ENCODE data around the gene ADAMTS2.

Gene ADAMTS2

DNA sequence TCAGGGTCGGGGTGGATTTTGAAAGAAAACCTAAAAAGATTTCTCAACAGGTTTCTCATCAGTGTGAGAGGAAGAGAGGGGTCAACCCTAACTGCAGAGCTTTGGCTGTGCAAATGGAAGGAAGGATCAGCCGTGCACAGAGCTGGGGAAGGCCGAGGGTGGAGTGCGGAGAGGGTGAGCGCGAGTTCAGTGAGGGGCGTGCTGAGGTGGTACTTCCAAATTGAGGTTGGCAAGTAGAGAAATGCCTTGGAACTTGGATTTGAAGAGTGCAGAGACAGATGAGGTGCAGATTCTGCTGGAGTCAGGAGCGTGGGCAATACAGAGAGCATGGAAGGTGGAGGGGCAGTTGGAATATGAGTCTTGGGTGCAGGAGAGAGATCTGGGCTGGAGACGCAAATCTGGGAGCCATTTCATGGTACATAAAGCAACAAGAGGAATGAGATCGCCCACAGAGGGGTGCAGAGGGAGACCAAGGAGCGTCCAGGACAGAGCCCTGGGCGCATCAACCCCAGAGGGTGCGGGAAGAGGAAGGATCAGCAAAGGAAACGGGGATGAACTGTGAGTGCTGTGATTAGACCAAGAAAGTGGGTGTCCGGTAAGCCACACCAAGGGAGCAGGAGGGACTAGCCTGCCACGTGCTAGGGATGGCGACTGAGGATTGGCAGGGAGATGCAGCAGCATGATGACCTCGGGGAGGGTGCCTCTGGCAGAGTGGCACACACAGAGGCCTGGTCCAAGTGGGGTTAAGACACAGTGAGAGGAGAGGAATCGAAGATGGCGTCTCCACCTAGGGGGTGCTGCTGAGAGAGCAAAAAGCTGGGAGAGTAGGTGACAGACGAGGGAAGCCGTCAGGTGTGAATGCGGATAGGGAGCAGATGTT, 105.8 kb downstream of the ADAMTS2 start:
- in situ Hi-C loops (cut with HindIII; ENCODE audit: low sequenced_read_pairs): no loop called here

DNA sequence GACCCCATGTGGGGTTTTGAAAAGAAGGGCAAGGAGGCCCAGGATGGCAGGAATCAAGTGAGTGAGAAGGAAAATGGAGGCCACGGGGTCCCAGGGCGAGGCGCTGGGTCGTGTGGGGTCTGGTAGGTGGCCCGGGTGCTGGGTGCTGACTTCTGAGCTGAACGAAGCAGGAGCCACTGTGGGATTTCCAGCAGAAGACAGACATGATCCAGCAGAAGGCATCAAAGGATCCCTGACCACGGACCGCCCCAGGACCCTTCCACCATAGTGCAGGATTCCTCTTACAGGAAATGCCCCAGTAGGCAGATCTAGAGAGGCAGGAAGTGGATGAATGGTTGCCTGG, 106.7 kb downstream of the ADAMTS2 start:
- in situ Hi-C loops (cut with HindIII; ENCODE audit: low sequenced_read_pairs): no loop called here

DNA sequence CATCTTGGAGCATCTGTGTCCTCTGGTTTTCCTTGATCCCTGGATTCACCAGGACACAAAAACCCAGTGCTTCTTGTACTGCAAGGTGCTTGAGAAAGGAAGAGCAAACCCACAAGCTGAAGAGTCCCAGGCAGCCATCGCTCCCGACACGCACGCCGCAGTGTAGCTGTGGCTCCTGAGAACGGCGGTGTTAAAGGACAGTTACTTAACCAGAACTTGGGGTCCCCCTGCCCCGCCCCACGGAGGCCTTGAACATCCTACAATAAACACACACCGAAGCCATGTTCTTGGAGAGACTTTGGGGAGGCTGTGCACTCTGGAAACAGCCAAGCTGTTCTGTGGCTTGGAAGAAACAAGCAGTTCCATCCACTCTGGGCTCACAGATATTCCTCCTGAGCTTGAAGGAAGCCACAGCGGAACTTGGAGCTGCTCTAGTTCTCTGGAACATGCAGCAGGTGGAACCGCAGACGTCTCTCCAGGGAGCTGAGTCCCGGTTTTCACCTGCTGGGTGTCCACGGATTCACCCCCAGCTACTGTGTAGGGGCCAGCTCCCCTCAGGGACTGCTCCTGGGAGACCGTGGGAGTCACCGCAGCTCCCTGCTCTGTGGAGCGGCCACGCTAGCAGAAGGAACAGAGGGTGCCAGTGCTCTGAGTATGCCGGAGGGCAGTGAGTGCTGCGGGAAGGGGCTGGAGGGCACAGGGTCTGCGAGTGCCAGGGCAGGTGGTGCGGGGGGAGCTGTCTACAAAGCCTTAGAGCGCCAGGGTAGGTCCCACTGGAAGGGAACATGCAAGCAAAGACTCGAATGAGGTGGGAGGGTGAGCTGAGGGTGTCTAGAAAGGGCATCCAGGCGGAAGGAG, 107.3 kb downstream of the ADAMTS2 start:
- in situ Hi-C loops (cut with HindIII; ENCODE audit: low sequenced_read_pairs): no loop called here

DNA sequence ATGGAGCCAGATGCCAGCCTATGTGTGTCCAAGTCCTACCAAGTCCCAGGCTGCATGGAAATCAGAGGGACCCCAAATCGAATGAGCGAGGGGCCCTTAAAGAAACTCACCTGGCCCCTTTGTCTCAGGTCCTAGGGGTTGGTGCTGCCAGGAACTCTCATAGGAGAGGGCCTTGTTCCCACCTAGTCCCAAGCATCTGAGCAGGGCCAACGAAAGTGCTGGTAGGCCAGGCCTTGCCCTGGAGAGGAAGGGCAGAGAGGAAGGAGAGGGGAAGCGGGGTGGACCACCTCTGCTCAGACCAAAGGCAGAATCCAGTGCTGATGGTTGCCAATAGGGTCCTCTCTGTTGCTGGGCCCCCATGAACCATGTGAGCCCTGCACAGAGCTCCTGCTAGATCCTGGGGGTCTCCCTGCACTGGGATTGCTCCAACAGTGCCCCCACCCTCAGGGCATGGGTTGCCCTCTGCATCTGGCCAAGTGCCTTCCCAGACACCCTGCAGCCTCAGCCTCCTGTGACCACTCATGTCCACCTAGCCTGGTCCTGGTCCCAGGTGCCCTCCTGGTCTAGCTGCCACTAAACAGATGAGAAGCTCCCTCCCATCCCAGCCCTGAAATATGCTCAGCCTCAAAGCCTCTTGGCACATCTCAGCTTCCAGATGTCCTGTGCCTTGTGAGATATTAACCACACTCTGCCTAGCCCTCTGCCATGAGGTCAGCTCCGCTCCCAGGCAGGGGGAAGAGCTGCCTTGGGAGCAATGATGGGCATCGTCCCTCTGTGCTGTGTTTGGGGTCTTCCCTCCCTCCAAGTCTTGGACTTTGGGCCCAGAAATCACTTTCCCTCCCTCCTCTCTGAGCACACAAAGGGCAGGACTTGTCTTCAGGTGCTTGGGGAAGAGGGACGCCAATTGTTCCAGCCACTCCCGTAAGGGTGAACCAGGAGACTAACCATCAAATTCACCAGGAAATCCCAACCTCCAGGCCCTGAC, 109.6 kb downstream of the ADAMTS2 start:
- in situ Hi-C loops (cut with HindIII; ENCODE audit: low sequenced_read_pairs): no loop called here

DNA sequence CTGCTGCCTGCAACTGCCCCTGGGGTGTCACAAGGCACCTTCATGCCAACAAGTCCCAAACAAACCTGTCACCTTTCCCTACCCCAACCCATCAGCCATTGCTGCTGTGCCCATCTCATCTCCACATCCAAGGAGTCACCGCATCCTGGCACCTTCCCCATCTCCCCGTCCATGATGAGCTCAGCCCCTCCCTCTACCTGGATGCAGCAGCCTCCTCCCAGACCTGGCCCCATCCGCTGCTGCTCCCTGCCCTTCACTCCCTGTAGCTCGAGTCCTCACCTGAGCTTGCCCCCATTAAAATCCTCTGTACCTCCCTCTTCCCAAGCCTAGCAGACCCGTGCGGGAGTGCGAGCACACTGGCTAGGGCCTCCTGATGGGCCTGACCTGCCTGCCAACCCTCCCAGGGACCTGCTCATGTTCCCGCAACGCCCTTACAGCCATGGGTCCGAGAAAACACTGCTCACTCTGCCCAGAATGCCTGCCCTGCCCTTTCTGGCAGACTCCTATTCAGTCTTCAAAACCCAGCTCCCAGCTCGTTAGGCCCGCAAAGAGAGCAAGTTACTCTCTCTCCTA, 110.6 kb downstream of the ADAMTS2 start:
- in situ Hi-C loops (cut with HindIII; ENCODE audit: low sequenced_read_pairs): no loop called here

DNA sequence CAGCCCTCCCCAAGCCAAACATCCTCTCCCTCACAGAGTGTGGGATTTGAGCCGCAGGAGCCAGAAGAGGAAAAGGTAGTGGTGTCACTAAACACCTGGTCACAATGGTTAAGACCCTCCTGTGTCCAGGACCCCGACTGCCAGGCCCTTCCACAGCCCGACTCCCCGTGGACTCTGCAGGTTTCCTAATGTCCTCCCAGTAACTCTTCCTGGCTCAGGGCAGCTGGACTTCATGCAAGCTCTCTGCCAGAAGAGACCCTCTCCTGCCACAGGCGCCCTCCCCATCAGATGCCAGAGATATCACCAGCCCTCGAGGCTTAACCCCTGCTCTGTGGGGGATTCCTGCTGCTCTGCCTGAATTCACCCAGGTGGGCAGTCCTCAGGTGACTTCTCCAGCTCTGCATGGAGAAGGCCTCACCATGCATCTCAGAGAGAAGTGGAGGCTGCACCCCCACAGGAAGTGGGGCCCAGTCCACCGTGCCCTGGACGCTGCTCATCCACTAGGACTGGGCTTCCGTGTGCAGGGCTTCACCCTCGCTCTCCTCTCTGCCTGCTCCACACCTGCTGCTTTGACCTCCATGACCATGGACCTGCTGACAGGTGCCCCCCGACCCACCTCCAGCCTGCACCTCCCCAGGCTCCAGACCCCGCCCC, 111.2 kb downstream of the ADAMTS2 start:
- in situ Hi-C loops (cut with HindIII; ENCODE audit: low sequenced_read_pairs): no loop called here

DNA sequence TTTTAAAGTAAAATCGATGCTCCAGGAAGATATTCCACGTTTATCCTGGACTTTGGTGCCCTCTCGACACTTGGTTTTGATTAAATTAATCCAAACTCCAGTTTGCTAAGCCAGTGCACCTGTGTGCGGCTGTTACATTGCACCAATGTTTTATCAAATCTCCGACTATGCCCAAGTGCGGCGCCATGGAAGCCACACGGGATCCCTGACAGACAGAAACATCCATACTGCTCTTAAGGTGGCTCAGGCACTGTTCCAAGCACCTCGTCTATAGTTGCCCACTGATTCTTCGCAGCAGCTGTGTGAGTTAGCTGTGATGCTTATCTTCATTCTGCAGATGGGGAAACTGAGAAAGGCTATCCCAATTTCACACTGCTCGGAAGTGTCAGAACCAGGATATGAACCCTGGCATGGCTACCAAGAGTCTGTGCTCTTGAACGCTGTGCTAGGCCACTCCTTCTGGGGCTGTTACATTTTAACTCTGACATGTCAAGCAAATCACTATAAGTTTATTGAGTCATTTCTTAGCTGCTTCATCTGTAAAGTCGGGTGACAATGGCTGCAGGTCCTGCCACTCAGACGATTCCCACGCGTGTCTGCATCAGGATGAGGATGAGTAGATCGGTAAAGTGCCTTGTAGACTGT, 113.0 kb downstream of the ADAMTS2 start:
- in situ Hi-C loops (cut with HindIII; ENCODE audit: low sequenced_read_pairs): no loop called here

DNA sequence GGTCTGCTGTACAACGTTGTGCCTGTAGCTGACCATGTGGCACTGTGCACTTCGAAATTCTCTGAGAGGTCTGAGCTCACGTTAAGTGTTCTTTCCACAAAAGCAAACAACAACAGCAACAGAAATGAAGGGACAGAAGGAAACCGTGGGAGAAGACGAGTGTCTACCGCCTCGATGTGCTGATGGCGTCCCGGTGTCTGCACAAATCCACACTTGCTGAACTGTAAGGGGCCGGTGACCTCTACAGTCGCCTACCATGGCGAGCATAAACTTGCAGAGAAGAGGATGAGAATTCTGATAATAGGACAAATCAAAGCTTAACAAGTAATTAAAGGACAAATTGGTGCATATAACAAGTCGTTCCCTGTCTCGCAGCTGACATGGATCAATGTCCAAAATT, 114.0 kb downstream of the ADAMTS2 start:
- in situ Hi-C loops (cut with HindIII; ENCODE audit: low sequenced_read_pairs): no loop called here

DNA sequence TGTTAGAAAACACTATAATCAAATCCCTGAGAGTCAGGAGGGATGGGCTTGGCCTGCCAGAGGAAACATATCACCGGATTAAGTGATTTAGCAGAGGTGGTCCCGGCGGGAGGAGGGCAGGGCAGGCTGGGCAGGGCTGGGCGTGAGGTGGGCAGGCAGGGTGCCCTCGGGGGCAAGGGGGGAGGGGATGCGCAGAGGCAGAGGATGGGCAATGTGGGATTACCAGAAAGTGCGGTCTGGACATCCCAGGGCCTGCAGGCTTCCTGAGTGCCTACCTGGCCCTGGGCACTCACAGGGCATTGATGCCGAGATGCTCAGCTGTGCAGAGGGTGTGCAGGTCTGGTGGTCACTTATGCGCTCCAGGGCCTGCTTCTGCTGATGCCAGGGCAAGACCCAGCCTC, 115.2 kb downstream of the ADAMTS2 start:
- in situ Hi-C loops (cut with HindIII; ENCODE audit: low sequenced_read_pairs): no loop called here

DNA sequence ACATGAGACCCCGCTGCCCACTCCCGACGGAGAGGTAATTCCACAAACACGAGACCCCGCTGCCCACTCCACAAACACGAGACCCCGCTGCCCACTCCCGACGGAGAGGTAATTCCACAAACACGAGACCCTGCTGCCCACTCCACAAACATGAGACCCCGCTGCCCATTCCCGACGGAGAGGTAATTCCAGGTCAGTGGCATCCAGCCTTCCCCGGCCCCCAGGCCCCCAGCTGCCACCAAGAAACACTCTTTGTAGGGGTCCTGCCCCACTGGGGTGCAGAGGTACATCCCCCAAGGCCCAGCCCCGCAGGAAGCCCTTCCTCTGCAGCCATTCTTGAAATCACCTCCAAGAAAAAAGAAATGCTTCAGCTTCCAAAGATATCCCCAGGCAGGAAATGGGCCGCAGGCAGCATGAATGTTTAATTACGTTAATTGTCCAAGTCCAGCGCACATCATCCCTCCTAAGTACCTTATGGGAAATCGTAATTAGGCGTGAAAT, 115.9 kb downstream of the ADAMTS2 start:
- in situ Hi-C loops (cut with HindIII; ENCODE audit: low sequenced_read_pairs): no loop called here

DNA sequence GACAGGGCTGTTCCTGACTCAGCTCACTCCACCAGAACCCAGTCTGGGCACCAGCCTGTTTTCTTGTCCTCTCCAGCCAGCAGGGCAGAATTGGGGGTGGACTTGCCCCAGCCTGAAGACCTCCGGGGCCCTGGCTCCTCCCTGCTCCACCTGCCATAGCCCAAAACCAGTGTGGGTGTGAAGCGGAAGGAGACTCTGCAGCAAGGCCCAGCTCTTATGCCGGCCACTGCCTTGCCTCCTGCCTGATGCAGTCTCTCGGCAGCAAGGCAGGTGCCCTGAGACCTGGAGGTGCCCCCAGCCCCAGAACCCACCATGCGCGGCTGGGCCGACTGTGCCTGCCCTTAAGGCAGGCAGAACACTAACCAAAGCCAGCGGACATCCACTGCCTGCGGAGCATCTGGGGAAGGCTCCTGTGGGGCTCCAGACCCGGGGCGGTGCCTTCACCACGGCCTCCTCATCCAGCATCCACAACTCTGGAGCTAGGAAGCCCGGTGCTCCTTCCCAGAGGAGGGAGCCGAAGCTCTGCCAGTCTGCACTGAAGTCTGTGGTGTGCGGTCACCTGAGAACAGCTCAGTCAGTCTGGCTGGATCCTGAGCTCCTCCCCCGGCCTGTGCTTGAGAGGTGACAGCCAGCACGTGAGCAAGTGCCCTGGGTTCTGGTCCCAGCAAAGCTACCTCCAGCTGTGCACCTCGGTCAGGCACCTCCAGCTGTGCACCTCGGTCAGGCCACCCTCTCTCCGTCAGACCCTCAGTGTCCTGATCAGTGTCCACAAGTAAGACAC, 116.7 kb downstream of the ADAMTS2 start:
- in situ Hi-C loops (cut with HindIII; ENCODE audit: low sequenced_read_pairs): no loop called here

DNA sequence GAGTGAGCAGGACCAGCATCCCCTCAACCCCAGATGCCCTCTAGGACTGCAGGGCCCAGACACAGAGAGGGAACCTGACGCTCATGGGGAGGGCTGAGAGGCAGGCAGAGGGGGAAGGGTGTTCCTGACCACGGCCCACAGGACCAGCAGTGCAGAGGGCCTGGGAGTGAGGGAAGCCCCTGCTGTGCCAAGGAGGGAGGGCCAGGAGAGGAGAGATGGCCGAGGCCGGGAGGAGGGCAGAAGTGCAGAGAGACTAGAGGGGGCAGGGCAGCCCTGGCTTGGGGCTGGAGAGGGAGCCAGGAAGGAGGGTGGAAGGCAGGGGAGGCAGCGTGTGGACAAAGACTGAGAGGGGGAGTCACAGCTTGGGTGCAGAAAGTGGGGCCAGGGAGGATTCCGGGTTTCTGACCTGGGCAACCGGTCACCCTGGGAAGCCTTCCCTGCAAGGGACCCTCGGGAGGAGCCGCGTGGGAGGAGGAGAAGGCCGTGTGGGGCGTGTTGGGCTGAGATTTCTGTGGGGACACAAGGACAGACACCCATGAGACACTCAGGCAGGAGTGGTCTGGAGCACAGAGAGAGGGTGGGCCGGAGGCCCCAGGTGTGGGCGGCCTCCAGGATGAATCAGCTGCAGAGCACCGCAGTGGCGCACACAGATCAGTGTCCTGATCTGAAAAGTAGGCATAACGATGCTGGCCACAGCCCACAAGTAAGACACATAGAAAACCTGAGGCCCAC, 117.5 kb downstream of the ADAMTS2 start:
- in situ Hi-C loops (cut with HindIII; ENCODE audit: low sequenced_read_pairs): no loop called here

DNA sequence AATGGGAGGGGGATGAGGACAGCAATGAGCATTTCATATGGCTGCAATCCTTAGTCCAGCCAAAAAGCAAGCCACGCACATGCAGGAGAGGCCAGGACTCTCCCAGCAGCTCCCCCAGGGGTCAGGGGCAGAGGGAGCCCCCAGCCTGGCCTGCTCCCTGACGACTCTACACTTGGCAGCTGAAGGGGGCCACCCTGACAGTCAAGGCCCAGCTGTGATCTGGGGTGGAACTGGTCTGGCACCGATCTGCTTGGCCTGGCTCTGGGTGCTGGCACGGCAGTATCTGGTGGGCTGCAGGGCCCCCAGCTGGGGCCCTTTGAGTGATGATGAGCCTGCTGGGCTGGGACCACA, 118.1 kb downstream of the ADAMTS2 start:
- in situ Hi-C loops (cut with HindIII; ENCODE audit: low sequenced_read_pairs): no loop called here

DNA sequence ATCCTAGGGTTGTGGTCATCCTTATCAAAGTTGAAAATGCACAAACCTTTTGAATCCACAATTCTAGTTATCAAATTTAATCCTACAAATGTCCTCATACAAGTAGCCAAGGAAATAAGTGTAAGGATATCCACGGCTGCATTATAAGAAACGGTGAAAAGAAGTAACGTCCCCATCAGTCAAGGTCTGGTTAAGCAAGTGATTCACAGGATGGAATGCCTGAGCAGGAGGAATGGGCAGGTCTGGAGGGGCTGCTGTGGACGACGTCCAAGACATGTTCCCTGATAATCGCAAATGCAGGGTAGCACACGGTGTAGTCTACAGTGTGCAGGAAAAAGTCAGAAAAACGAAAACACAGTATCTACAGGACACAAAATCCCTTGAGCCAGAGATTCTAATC, 118.6 kb downstream of the ADAMTS2 start:
- in situ Hi-C loops (cut with HindIII; ENCODE audit: low sequenced_read_pairs): no loop called here

DNA sequence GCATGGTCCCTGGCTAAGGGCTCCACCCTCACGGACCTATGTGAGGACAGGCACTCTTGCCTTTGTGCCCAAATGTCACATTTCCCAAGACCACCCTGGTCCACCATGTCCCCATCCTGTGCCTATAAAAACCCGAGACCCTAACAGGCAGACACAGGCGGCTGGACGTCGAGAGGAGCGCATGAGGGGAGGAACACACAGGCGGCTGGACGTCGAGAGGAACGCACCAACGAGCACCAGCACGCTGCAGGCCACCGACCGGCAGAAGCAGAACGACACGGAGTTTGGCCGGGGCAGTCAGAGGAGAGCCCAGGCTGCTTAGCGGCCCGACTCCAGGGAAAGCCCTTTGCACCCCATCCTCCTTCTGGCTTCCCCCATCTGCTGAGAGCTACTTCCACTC, 119.9 kb downstream of the ADAMTS2 start:
- in situ Hi-C loops (cut with HindIII; ENCODE audit: low sequenced_read_pairs): no loop called here

DNA sequence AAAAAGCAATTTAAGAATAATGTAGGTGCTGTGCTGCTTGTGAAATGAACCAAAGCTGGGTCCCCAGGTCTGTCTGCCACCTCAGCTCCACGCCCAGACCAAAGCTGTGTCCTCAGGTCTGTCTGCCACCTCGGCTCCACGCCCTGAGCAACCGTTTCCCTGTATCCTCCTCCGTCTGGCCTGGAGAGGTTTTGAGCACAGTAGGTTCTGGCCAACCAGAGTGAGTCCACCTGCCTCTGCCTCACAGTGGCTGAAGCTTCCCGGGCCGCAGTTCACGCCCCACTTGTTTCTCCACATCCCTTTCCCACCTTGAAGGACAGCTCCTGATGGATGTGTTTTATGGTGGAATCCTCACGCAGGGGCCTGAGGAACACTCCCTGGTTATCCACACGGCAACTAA, 120.5 kb downstream of the ADAMTS2 start:
- in situ Hi-C loops (cut with HindIII; ENCODE audit: low sequenced_read_pairs): no loop called here

DNA sequence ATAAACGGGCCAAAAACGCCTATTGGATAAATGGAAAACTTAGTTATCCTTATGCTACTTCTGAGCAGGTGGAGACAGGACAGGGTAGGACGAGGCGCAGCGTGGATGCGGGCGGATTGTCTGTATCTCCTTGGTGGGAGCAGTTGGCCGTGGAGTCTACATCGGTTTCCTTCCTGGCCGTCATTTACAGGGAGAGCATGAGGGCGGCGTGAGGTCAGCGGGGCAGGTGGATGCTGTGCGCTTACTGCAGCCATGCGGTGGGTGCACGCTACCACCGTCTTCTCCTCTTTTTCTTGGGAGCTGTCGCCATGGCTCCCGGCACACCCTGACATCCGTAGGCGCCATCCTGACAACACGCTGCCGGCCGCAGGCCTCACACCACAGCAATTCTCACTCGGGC, 121.3 kb downstream of the ADAMTS2 start:
- in situ Hi-C loops (cut with HindIII; ENCODE audit: low sequenced_read_pairs): no loop called here

DNA sequence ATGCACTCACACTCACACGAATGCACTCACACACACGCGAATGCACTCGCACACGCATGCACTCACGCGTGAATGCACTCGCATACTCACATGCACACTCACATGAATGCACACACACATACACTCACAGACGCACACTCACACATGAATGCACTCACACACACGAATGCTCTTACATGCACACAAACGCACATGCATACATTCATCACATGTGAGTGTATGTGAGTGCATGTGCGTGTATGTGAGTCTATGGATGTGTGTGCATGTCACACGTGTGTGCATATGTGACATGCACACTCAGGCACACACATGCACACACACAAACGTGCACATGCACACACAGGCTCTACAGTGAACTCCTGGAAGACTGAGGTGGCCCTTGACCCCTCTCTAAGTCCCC, 121.7 kb downstream of the ADAMTS2 start:
- in situ Hi-C loops (cut with HindIII; ENCODE audit: low sequenced_read_pairs): no loop called here
